Measurements from ENCODE around the gene CXCR6. TPM values are rescaled to one million over a fixed set of nuclear protein-coding genes. Genes with fewer than 3 reads are reported as not detected.

CXCR6 gene
- 0.41 TPM for total RNA-seq

- DNase-seq: no peak
These were observed at the start of gene CXCR6 for GRCh38 chr3:45943207-45943846. Gene CXCR6, plus strand, starts transcription at chr3:45943464. Its CDS starts 3,018 bp downstream, at chr3:45946482.

- no peak for DNase-seq
These were observed 49.2 kb upstream of the CXCR6 start for GRCh38 chr3:45894015-45894414.

- no peak for DNase-seq
These were observed 47.4 kb upstream of the CXCR6 start for GRCh38 chr3:45895686-45896468.

- DNase-seq: peak; percentile 21
These were observed 46.3 kb upstream of the CXCR6 start for GRCh38 chr3:45896956-45897355.

GRCh38 chr3:45904931-45905330 lies 38.3 kb upstream of the CXCR6 start:
- DNase-seq: no peak

GRCh38 chr3:45905755-45906154 lies 37.5 kb upstream of the CXCR6 start:
- DNase-seq: no peak

GRCh38 chr3:45906681-45907407 lies 36.4 kb upstream of the CXCR6 start:
- DNase-seq: peak; percentile 8

- peak; percentile 54 for DNase-seq
These were observed 35.2 kb upstream of the CXCR6 start for GRCh38 chr3:45907769-45908705.

GRCh38 chr3:45908761-45909160 lies 34.5 kb upstream of the CXCR6 start:
- DNase-seq: no peak

GRCh38 chr3:45909542-45909941 lies 33.7 kb upstream of the CXCR6 start:
- DNase-seq: no peak

GRCh38 chr3:45910892-45911291 lies 32.4 kb upstream of the CXCR6 start:
- peak; percentile 18 for DNase-seq

GRCh38 chr3:45911511-45912226 lies 31.6 kb upstream of the CXCR6 start:
- DNase-seq: no peak

- DNase-seq: no peak
These were observed 30.8 kb upstream of the CXCR6 start for GRCh38 chr3:45912435-45912834.

- no peak for DNase-seq
These were observed 28.8 kb upstream of the CXCR6 start for GRCh38 chr3:45914362-45915058.

GRCh38 chr3:45915059-45915439 lies 28.2 kb upstream of the CXCR6 start:
- no peak for DNase-seq

GRCh38 chr3:45915518-45916231 lies 27.6 kb upstream of the CXCR6 start:
- no peak for DNase-seq

GRCh38 chr3:45917146-45917898 lies 25.9 kb upstream of the CXCR6 start:
- no peak for DNase-seq

GRCh38 chr3:45921158-45922038 lies 21.9 kb upstream of the CXCR6 start:
- DNase-seq: no peak
